Measurements from ENCODE around the gene SEMA6C. TPM values are rescaled to one million over a fixed set of nuclear protein-coding genes. Genes with fewer than 3 reads are reported as not detected.

SEMA6C gene
- total and polyA plus RNA-seq, 2 donors (not counting 1 experiment from before 2014, with no cell fraction given) = 0.76 to 0.99 TPM

- DNase-seq (ENCODE audit: low read depth in 2 of 2) = no peak
- Histone ChIP-seq H3K27me3 (ENCODE audit: control insufficient read depth, insufficient read depth, low read length) (no peaks in the 10 kb centered on the region), H3K36me3 (ENCODE audit: control insufficient read depth, insufficient read depth, low read length) (no peaks in the 10 kb centered on the region), H3K4me2 (ENCODE audit: extremely low read depth, insufficient read depth, low read length) (no peak overlapping the region), H3K9ac (ENCODE audit: insufficient read depth, low read length) (no peak overlapping the region), H4K20me1 (ENCODE audit: control insufficient read depth, extremely low read depth, insufficient read depth, low read length) (no peaks in the 10 kb centered on the region), H3K9me3 (ENCODE audit: control insufficient read depth, insufficient read depth, low read depth, low read length) (no peaks in the 10 kb centered on the region), H3K4me3 (replicated peaks in 1 of 4; ENCODE audit: control extremely low read depth in 1 of 4, insufficient read depth in 1 of 4, low read depth in 3 of 4, low read length in 4 of 4) (no peak overlapping the region), H2AFZ (ENCODE audit: low read length) (no peak overlapping the region), H3K4me1 (ENCODE audit: control insufficient read depth, extremely low read depth, insufficient read depth, low read length) (peaks cover 6% of the 10 kb centered on the region), H3K79me2 (ENCODE audit: control insufficient read depth, insufficient read depth, low read length) (no peaks in the 10 kb centered on the region), H3K27ac (ENCODE audit: insufficient read depth, low read length) (no peak overlapping the region)
- TF ChIP-seq EZH2 (IDR thresholded peaks at IDR 0.05; ENCODE audit: low read length, missing control alignments) (no peak), CTCF (conservative IDR thresholded peaks at IDR 0.05 in 1 of 2, IDR thresholded peaks at IDR 0.05 in 1 of 2; ENCODE audit: low read depth in 1 of 2, low read length in 2 of 2) (no peak)
Observed at GRCh38 chr1:151134396-151134795, 12.0 kb downstream of the SEMA6C start.

- TF ChIP-seq CTCF (conservative IDR thresholded peaks at IDR 0.05 in 1 of 2, IDR thresholded peaks at IDR 0.05 in 1 of 2; ENCODE audit: low read depth in 1 of 2, low read length in 2 of 2) (no peak), EZH2 (IDR thresholded peaks at IDR 0.05; ENCODE audit: low read length, missing control alignments) (no peak)
- DNase-seq (ENCODE audit: low read depth in 2 of 2) = no peak
- H3K4me3 ChIP-seq (replicated peaks in 1 of 4; ENCODE audit: control extremely low read depth in 1 of 4, insufficient read depth in 1 of 4, low read depth in 3 of 4, low read length in 4 of 4) = no peak overlapping the region
Observed at GRCh38 chr1:151133018-151133806, 13.2 kb downstream of the SEMA6C start.

GRCh38 chr1:151132335-151133017, 14.0 kb downstream of the SEMA6C start:
- Histone ChIP-seq H3K27me3 (ENCODE audit: control insufficient read depth, insufficient read depth, low read length) (no peaks in the 10 kb centered on the region), H3K9me3 (ENCODE audit: control insufficient read depth, insufficient read depth, low read depth, low read length) (no peaks in the 10 kb centered on the region), H3K79me2 (ENCODE audit: control insufficient read depth, insufficient read depth, low read length) (no peaks in the 10 kb centered on the region), H3K4me3 (replicated peaks in 1 of 4; ENCODE audit: control extremely low read depth in 1 of 4, insufficient read depth in 1 of 4, low read depth in 3 of 4, low read length in 4 of 4) (no peak overlapping the region), H3K27ac (ENCODE audit: insufficient read depth, low read length) (no peak overlapping the region), H3K4me1 (ENCODE audit: control insufficient read depth, extremely low read depth, insufficient read depth, low read length) (peaks cover 6% of the 10 kb centered on the region), H3K36me3 (ENCODE audit: control insufficient read depth, insufficient read depth, low read length) (no peaks in the 10 kb centered on the region), H4K20me1 (ENCODE audit: control insufficient read depth, extremely low read depth, insufficient read depth, low read length) (no peaks in the 10 kb centered on the region), H3K9ac (ENCODE audit: insufficient read depth, low read length) (no peak overlapping the region), H2AFZ (ENCODE audit: low read length) (no peak overlapping the region), H3K4me2 (ENCODE audit: extremely low read depth, insufficient read depth, low read length) (no peak overlapping the region)
- TF ChIP-seq EZH2 (IDR thresholded peaks at IDR 0.05; ENCODE audit: low read length, missing control alignments) (no peak), CTCF (conservative IDR thresholded peaks at IDR 0.05 in 1 of 2, IDR thresholded peaks at IDR 0.05 in 1 of 2; ENCODE audit: low read depth in 1 of 2, low read length in 2 of 2) (no peak)
- no peak for DNase-seq (ENCODE audit: low read depth in 2 of 2)

More at GRCh38 chr1:151133018-151133806, 13.2 kb downstream of the SEMA6C start:
- H2AFZ ChIP-seq (ENCODE audit: low read length) = no peak overlapping the region
- no peak overlapping the region for H3K9ac ChIP-seq (ENCODE audit: insufficient read depth, low read length)
- no peaks in the 10 kb centered on the region for H3K27me3 ChIP-seq (ENCODE audit: control insufficient read depth, insufficient read depth, low read length)
- no peaks in the 10 kb centered on the region for H3K79me2 ChIP-seq (ENCODE audit: control insufficient read depth, insufficient read depth, low read length)
- no peaks in the 10 kb centered on the region for H3K9me3 ChIP-seq (ENCODE audit: control insufficient read depth, insufficient read depth, low read depth, low read length)
- no peaks in the 10 kb centered on the region for H4K20me1 ChIP-seq (ENCODE audit: control insufficient read depth, extremely low read depth, insufficient read depth, low read length)
- H3K36me3 ChIP-seq (ENCODE audit: control insufficient read depth, insufficient read depth, low read length) = no peaks in the 10 kb centered on the region
- no peak overlapping the region for H3K4me2 ChIP-seq (ENCODE audit: extremely low read depth, insufficient read depth, low read length)
- no peak overlapping the region for H3K27ac ChIP-seq (ENCODE audit: insufficient read depth, low read length)
- H3K4me1 ChIP-seq (ENCODE audit: control insufficient read depth, extremely low read depth, insufficient read depth, low read length) = peaks cover 6% of the 10 kb centered on the region

All from fibroblast of lung (primary cell).